Activated CD4-positive, alpha-beta T cell treated with anti-CD3 and anti-CD28 coated beads, Interleukin-2, amount 10 ng/mL, durations not matched to agents 24 days and 14 days (primary cell): ENCODE data around the gene SEMA5B. TPM values are rescaled to one million over a fixed set of nuclear protein-coding genes. Genes with fewer than 3 reads are reported as not detected.

ENCODE experiments used
- DNase-seq: peaks from one replicate; pipeline ENCODE4 v3.0.0; 2022
- H3K27ac Mint-ChIP-seq: one replicate; pipeline ENCODE4 v1.8.0; 2022; ENCODE audit warnings: mild to moderate bottlenecking, mixed read lengths
- H3K27me3 Mint-ChIP-seq: one replicate; pipeline ENCODE4 v1.8.0; 2022; ENCODE audit warnings: mixed read lengths
- H3K36me3 Mint-ChIP-seq: one replicate; pipeline ENCODE4 v1.8.0; 2022; ENCODE audit warnings: low read depth, mild to moderate bottlenecking, mixed read lengths
- H3K4me1 Mint-ChIP-seq: one replicate; pipeline ENCODE4 v1.8.0; 2021; ENCODE audit warnings: mixed read lengths
- H3K4me3 Mint-ChIP-seq: one replicate; pipeline ENCODE4 v1.8.0; 2022; ENCODE audit warnings: mild to moderate bottlenecking, moderate library complexity, mixed read lengths
- H3K9me3 Mint-ChIP-seq: one replicate; pipeline ENCODE4 v1.8.0; 2021; ENCODE audit warnings: mixed read lengths
- intact Hi-C: fragments of 100-400 bp; cut with micrococcal nuclease; formaldehyde crosslinking; loops from one replicate; pipeline ENCODE4 v1.15.1; 2023
- total RNA-seq: library from RNA; stranded (reverse); gene quantifications from 2 replicates; pipeline ENCODE4 v1.2.3, GENCODE V29; 2022

SEMA5B gene
- total RNA-seq, 1 donor from 2014 or later, result not detected

- intact Hi-C loops, result no loop called here
- Mint-ChIP-seq H3K27me3 (peaks cover 32% of the 10 kb centered on the region), H3K4me1 (no peaks in the 10 kb centered on the region), H3K27ac (no peak overlapping the region), H3K4me3 (no peak overlapping the region), H3K9me3 (no peaks in the 10 kb centered on the region), H3K36me3 (no peaks in the 10 kb centered on the region)
- no peak for DNase-seq
Observed at GRCh38 chr3:122915300-122916055, 112.1 kb downstream of the SEMA5B start.

DNA sequence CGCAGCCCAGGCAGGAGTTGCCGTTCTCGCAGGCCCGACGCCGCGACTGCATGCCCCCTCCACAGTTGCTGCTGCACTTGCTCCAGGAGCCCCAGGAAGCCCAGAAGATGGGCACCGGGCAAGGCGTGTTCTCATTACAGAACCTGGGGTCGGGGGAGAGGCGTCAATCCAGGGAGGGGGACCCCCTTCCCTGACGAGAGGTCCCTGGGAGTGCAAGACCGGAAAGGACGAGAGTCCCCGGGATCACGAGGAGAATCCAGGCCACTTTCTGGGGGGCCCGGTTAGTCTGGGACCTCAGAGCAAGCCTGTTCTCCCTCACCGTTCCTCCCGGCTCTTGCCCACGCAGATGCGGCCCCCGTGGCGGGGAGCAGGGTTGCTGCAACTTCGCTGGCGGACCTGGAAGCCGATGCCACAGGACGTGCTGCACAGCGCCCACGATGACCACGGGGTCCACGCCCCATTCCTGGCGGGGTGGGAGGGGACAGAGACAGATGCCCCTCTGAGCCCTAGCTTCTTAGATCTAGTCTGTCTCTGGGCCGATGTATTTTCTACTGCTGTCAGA is 113.9 kb downstream of the SEMA5B start:
- no peak for DNase-seq
- no peak overlapping the region for H3K27ac Mint-ChIP-seq
- H3K36me3 Mint-ChIP-seq, result no peaks in the 10 kb centered on the region
- peaks cover 21% of the 10 kb centered on the region for H3K27me3 Mint-ChIP-seq
- no peak overlapping the region for H3K4me3 Mint-ChIP-seq
- intact Hi-C loops, result no loop called here
- H3K9me3 Mint-ChIP-seq, result no peaks in the 10 kb centered on the region
- H3K4me1 Mint-ChIP-seq, result no peaks in the 10 kb centered on the region

- no peak for DNase-seq
- Mint-ChIP-seq H3K27ac (no peak overlapping the region), H3K4me1 (no peaks in the 10 kb centered on the region), H3K9me3 (no peaks in the 10 kb centered on the region), H3K36me3 (no peaks in the 10 kb centered on the region), H3K27me3 (peaks cover 20% of the 10 kb centered on the region), H3K4me3 (no peak overlapping the region)
- intact Hi-C loops, result no loop called here
Observed at GRCh38 chr3:122912772-122913538, 114.6 kb downstream of the SEMA5B start.

DNA sequence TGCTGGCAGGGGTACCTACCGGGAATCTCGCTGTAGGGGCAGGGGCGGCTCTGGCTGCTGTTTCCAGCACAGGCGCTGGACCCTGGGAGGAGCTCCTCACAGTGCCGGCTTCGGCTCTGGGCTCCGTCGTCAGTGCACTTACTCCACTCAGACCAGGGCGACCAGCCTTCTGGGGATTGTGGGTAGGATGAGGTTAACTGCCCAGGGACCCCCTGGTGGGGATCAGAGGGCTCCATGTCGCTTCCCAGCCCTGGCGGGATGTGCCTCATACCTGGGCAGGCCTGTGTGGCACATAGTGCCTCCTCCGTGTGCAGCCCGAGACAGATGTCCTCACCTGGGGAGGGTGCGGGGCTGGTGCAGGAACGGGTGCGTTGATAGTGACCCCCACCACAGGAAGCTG is 115.7 kb downstream of the SEMA5B start:
- Mint-ChIP-seq H3K27me3 (peaks cover 17% of the 10 kb centered on the region), H3K27ac (no peak overlapping the region), H3K4me3 (no peak overlapping the region), H3K36me3 (no peaks in the 10 kb centered on the region), H3K4me1 (no peaks in the 10 kb centered on the region), H3K9me3 (no peaks in the 10 kb centered on the region)
- DNase-seq, result no peak
- intact Hi-C loops, result no loop called here

DNA sequence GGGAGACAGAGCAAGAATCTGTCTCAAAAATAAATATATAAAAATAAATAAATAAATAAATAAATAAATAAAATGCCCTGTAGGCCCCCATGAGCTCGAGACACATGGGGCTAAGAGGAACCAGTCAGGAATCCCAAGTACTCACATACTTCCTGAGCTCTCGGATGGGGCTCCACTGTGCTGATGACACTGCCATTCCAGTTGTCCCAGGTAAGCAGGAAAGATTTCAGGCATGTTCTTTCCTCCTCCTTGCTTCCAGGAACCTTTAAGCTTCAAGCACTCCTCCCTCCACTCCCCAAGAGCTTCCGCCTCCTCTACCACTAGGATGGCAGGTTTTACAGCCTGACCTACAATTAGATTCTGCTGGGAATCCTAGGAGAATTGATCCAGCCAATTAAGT is 119.3 kb downstream of the SEMA5B start:
- intact Hi-C loops, result no loop called here
- Mint-ChIP-seq H3K4me3 (no peak overlapping the region), H3K4me1 (no peaks in the 10 kb centered on the region), H3K9me3 (no peaks in the 10 kb centered on the region), H3K27me3 (peaks cover 30% of the 10 kb centered on the region), H3K36me3 (no peaks in the 10 kb centered on the region), H3K27ac (no peak overlapping the region)
- no peak for DNase-seq

GRCh38 chr3:122907471-122907870 is 120.1 kb downstream of the SEMA5B start:
- intact Hi-C loops, result no loop called here
- H3K27ac Mint-ChIP-seq, result no peak overlapping the region
- DNase-seq, result no peak
- no peak overlapping the region for H3K4me3 Mint-ChIP-seq
- no peaks in the 10 kb centered on the region for H3K9me3 Mint-ChIP-seq
- no peaks in the 10 kb centered on the region for H3K4me1 Mint-ChIP-seq
- H3K36me3 Mint-ChIP-seq, result no peaks in the 10 kb centered on the region
- peaks cover 31% of the 10 kb centered on the region for H3K27me3 Mint-ChIP-seq

- intact Hi-C loops, result no loop called here
- Mint-ChIP-seq H3K4me3 (no peak overlapping the region), H3K4me1 (no peaks in the 10 kb centered on the region), H3K27me3 (peaks cover 30% of the 10 kb centered on the region), H3K36me3 (no peaks in the 10 kb centered on the region), H3K27ac (no peak overlapping the region), H3K9me3 (no peaks in the 10 kb centered on the region)
- no peak for DNase-seq
Observed at GRCh38 chr3:122903171-122903570, 124.4 kb downstream of the SEMA5B start.

- no peaks in the 10 kb centered on the region for H3K36me3 Mint-ChIP-seq
- H3K9me3 Mint-ChIP-seq, result no peaks in the 10 kb centered on the region
- H3K4me1 Mint-ChIP-seq, result no peaks in the 10 kb centered on the region
- no peak for DNase-seq
- peaks cover 31% of the 10 kb centered on the region for H3K27me3 Mint-ChIP-seq
- intact Hi-C loops, result no loop called here
- H3K4me3 Mint-ChIP-seq, result no peak overlapping the region
- H3K27ac Mint-ChIP-seq, result no peak overlapping the region
Observed at GRCh38 chr3:122902326-122902725, 125.2 kb downstream of the SEMA5B start.

DNA sequence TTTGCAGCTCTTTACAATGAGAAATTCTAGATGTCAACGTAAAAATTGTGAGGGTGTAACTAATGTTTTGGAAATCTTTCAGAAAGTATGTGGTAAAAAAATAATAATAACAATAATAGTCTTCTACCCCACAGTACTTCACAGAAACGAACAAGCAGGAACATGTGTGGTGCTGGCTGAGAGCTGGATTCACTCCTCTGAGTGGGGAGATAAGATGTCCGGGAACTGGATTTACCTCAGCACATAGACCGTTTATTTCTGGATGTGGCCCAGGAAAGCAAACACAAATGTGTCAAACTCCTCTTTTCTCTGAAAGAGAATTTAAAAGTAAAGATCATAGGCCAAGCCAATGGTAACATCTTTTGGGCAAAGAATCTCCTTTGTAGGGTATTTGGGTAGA is 129.3 kb downstream of the SEMA5B start:
- no peak overlapping the region for H3K27ac Mint-ChIP-seq
- no peaks in the 10 kb centered on the region for H3K36me3 Mint-ChIP-seq
- no peaks in the 10 kb centered on the region for H3K9me3 Mint-ChIP-seq
- intact Hi-C loops, result no loop called here
- no peak for DNase-seq
- H3K4me3 Mint-ChIP-seq, result no peak overlapping the region
- peaks cover 19% of the 10 kb centered on the region for H3K27me3 Mint-ChIP-seq
- H3K4me1 Mint-ChIP-seq, result peaks cover 7% of the 10 kb centered on the region

- Mint-ChIP-seq H3K27me3 (peaks cover 15% of the 10 kb centered on the region), H3K36me3 (no peaks in the 10 kb centered on the region), H3K4me3 (no peak overlapping the region), H3K9me3 (no peaks in the 10 kb centered on the region), H3K4me1 (peaks cover 19% of the 10 kb centered on the region), H3K27ac (no peak overlapping the region)
- intact Hi-C loops, result no loop called here
- peak; percentile 52 for DNase-seq
Observed at GRCh38 chr3:122893754-122894668, 133.6 kb downstream of the SEMA5B start.

- peaks cover 9% of the 10 kb centered on the region for H3K27me3 Mint-ChIP-seq
- no peak overlapping the region for H3K4me3 Mint-ChIP-seq
- no peak overlapping the region for H3K27ac Mint-ChIP-seq
- intact Hi-C loops, result no loop called here
- no peaks in the 10 kb centered on the region for H3K36me3 Mint-ChIP-seq
- DNase-seq, result peak; percentile 63
- peaks cover 19% of the 10 kb centered on the region for H3K4me1 Mint-ChIP-seq
- H3K9me3 Mint-ChIP-seq, result no peaks in the 10 kb centered on the region
Observed at GRCh38 chr3:122893282-122893681, 134.3 kb downstream of the SEMA5B start.

- H3K36me3 Mint-ChIP-seq, result no peaks in the 10 kb centered on the region
- H3K9me3 Mint-ChIP-seq, result no peaks in the 10 kb centered on the region
- H3K4me1 Mint-ChIP-seq, result peaks cover 19% of the 10 kb centered on the region
- intact Hi-C loops, result no loop called here
- DNase-seq, result no peak
- H3K27ac Mint-ChIP-seq, result no peak overlapping the region
- H3K27me3 Mint-ChIP-seq, result peaks cover 8% of the 10 kb centered on the region
- no peak overlapping the region for H3K4me3 Mint-ChIP-seq
Observed at GRCh38 chr3:122892118-122892960, 135.2 kb downstream of the SEMA5B start.

- Mint-ChIP-seq H3K27ac (no peak overlapping the region), H3K9me3 (no peaks in the 10 kb centered on the region), H3K36me3 (no peaks in the 10 kb centered on the region), H3K4me1 (peaks cover 19% of the 10 kb centered on the region), H3K4me3 (no peak overlapping the region), H3K27me3 (peaks cover 3% of the 10 kb centered on the region)
- intact Hi-C loops, result no loop called here
- no peak for DNase-seq
Observed at GRCh38 chr3:122890720-122891220, 136.8 kb downstream of the SEMA5B start.
